HepG2 (cell line): ENCODE results near the gene GOT1.

Source experiments
- TBP ChIP-seq: sonication (generic); formaldehyde crosslinking; IDR thresholded peaks from 2 replicates; pipeline ENCODE4 v1.5.0; 2020; ENCODE audit warnings: missing genetic modification reagents
- TF ChIP-seq, protein P1 (sequence below): sonication (generic); formaldehyde crosslinking; IDR thresholded peaks from 2 replicates; pipeline ENCODE4 v1.5.0; 2020; ENCODE audit warnings: mild to moderate bottlenecking, missing genetic modification reagents, moderate library complexity

DNA sequence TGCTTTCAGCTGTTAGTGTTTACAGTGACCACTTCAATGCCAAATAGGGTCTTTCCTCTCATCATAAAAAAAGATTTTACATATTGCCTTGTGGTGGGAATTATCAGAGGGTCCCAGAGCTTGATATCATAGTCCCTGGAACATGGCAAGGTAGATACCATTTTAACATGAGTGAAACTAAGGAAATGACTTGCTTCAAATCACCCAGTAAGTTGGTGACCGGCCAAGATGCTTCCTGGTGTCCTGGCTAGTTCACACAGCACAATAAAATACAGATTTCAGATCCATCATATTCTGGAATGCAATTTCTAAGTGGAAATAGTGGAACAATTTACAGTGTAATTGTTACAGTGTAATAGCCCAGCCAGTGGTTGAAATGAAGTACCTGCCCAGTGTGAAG, 64.7 kb downstream of the GOT1 start:
- TF ChIP-seq, protein P1, sequence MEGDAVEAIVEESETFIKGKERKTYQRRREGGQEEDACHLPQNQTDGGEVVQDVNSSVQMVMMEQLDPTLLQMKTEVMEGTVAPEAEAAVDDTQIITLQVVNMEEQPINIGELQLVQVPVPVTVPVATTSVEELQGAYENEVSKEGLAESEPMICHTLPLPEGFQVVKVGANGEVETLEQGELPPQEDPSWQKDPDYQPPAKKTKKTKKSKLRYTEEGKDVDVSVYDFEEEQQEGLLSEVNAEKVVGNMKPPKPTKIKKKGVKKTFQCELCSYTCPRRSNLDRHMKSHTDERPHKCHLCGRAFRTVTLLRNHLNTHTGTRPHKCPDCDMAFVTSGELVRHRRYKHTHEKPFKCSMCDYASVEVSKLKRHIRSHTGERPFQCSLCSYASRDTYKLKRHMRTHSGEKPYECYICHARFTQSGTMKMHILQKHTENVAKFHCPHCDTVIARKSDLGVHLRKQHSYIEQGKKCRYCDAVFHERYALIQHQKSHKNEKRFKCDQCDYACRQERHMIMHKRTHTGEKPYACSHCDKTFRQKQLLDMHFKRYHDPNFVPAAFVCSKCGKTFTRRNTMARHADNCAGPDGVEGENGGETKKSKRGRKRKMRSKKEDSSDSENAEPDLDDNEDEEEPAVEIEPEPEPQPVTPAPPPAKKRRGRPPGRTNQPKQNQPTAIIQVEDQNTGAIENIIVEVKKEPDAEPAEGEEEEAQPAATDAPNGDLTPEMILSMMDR: no peak
- no peak for TF ChIP-seq TBP (CRISPR knock-in tag)
